Activated T-cell treated with anti-CD3 and anti-CD28 coated beads, Interleukin-2, amount 50 U/mL, for 72 hours (primary cell): ENCODE results near the gene SETBP1. TPM values are rescaled to one million over a fixed set of nuclear protein-coding genes. Genes with fewer than 3 reads are reported as not detected.

ENCODE experiments used
- ATAC-seq, 2 donors: fragments of 150-1000 bp; cut with Tn5 transposase; replicated peaks in 1 of 2; 2 replicates each; pipeline ENCODE4 v1.10.0; 2021; ENCODE audit warnings: moderate library complexity in 2 of 2, mild to moderate bottlenecking in 1 of 2
- DNase-seq, 2 donors: peaks; one replicate each; pipeline ENCODE4 v3.0.0; 2021 to 2022; ENCODE audit warnings: mixed read lengths in 1 of 2
- H3K27ac Mint-ChIP-seq: one replicate; pipeline ENCODE4 v1.8.0; 2022; ENCODE audit warnings: mild to moderate bottlenecking, moderate library complexity, mixed read lengths
- H3K27me3 Mint-ChIP-seq: one replicate; pipeline ENCODE4 v1.8.0; 2022; ENCODE audit warnings: low read depth, mixed read lengths
- H3K36me3 Mint-ChIP-seq, 2 donors: one replicate each; pipeline ENCODE4 v1.8.0; 2022; ENCODE audit warnings: mixed read lengths in 2 of 2, mild to moderate bottlenecking in 1 of 2; ENCODE audit not compliant: insufficient read depth in 2 of 2
- H3K4me1 Mint-ChIP-seq: one replicate; pipeline ENCODE4 v1.8.0; 2022; ENCODE audit warnings: low read depth, mixed read lengths
- H3K4me3 Mint-ChIP-seq, 2 donors: one replicate each; pipeline ENCODE4 v1.8.0; 2022; ENCODE audit warnings: mild to moderate bottlenecking in 2 of 2, mixed read lengths in 2 of 2, moderate library complexity in 2 of 2
- H3K9me3 Mint-ChIP-seq, 2 donors: one replicate each; pipeline ENCODE4 v1.8.0; 2022; ENCODE audit warnings: mixed read lengths in 2 of 2
- total RNA-seq, 2 donors: library from RNA; stranded (reverse); gene quantifications; one replicate each; pipeline ENCODE4 v1.2.3, GENCODE V29; 2022

The SETBP1 gene
- total RNA-seq, 2 donors from 2014 or later = 3.8 to 13.8 TPM

DNA sequence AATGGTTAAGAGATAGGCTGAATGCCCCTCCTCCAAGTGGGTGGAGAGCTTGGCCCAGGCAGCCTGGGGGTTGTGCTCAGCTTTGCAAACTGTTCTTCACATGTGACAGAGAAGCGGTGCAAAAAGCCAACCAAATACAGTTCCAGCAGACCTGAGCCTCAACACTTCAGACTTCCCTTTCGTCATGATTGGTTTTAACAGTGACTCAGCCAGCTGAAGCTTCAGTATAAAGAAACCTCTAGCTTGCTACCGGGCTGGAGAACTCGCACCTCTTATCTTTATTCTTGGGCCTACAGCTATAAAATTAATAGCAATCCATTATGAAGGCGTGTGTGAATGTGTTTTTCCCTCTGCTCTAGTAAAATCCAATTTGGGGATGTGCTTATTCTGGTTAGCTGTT, 20.0 kb downstream of the SETBP1 start:
- Mint-ChIP-seq H3K36me3 (peaks cover 0 to 4% of the 10 kb centered on the region in 2 donors), H3K4me1 (peaks cover 32% of the 10 kb centered on the region), H3K27ac (peak overlapping the region; percentile 29), H3K27me3 (peaks cover 18% of the 10 kb centered on the region), H3K4me3 (peak overlapping the region in 1 of 2 donors; percentile 9), H3K9me3 (no peaks in the 10 kb centered on the region)
- DNase-seq (no peak), ATAC-seq (peak; percentile 51 to 68)

DNA sequence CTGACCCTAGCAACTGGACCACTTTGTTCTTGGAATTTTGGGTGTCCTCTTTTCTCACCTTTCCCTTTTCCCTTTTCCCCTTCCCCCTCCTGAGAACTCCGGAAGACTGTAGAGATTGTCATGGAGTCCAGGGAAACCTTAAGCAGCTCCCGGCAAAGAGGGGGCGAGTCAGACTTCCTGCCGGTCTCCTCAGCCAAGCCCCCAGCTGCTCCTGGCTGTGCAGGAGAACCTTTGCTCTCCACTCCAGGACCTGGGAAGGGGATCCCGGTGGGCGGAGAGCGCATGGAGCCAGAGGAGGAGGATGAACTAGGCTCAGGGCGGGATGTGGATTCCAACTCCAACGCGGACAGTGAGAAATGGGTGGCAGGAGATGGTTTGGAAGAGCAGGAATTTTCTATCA, 20.5 kb downstream of the SETBP1 start:
- no peak overlapping the region for H3K27ac Mint-ChIP-seq
- ATAC-seq = no peak
- H3K36me3 Mint-ChIP-seq = peaks cover 0 to 4% of the 10 kb centered on the region in 2 donors
- H3K4me1 Mint-ChIP-seq = peaks cover 32% of the 10 kb centered on the region
- H3K27me3 Mint-ChIP-seq = peaks cover 18% of the 10 kb centered on the region
- peak overlapping the region in 1 of 2 donors; percentile 0 for H3K4me3 Mint-ChIP-seq
- no peak for DNase-seq
- no peaks in the 10 kb centered on the region for H3K9me3 Mint-ChIP-seq

DNA sequence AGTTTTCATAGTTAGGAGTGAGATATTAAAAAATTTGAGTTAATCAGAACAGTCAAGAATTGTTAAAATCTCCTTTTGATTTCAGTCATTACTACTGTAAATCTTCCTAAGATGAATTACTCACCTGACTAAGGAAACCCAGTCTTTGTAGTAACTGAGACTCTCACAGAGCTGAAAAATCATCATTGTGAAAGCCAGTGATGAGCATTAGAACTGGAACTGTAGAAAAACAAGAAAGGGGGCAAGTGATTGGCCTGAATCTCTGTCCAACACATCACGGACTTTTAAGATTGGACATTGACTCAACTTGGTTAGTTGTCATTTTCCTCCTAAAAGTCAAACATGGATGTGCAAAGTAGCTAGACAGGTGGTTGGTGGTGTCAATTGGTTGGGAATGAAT, 21.9 kb downstream of the SETBP1 start:
- peaks cover 32% of the 10 kb centered on the region for H3K4me1 Mint-ChIP-seq
- peak overlapping the region; percentile 50 for H3K27ac Mint-ChIP-seq
- DNase-seq (no peak), ATAC-seq (peak; percentile 65 to 82)
- H3K4me3 Mint-ChIP-seq = peak overlapping the region in 1 of 2 donors; percentile 29
- H3K36me3 Mint-ChIP-seq = peaks cover 0 to 4% of the 10 kb centered on the region in 2 donors
- no peaks in the 10 kb centered on the region for H3K9me3 Mint-ChIP-seq
- H3K27me3 Mint-ChIP-seq = peaks cover 27% of the 10 kb centered on the region

DNA sequence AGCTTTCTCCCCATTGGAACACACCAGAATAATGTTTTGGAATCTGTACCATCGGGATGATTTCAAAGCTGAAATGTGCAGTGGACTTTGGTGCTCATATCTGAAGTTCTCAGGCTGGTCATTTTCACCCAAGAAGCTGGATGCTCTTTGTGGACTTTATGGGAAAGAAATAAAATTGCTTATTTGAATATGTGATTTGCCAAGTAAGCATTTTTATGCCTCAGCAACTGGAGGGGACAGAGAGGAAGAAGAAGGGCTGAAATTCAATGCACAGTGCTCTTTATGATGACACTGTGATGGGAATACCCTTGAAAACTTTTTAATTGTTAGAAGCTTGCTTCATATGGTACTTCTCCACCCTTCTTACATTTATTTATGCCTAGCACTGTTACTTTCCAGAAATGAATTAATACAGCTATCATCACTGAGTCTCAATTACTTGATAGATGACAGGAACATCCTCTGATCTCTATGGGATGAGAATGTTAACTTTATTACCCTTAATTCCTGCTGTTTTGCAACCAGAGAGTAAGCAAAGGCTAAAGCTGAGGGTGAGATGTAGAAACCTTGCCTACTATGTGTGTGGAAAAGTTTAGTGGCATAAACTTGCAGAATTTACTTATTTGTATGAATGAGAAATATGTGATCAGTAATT, 23.6 kb downstream of the SETBP1 start:
- Mint-ChIP-seq H3K27me3 (peaks cover 37% of the 10 kb centered on the region), H3K36me3 (peaks cover 0 to 4% of the 10 kb centered on the region in 2 donors), H3K4me1 (peaks cover 28% of the 10 kb centered on the region), H3K9me3 (no peaks in the 10 kb centered on the region), H3K27ac (no peak overlapping the region), H3K4me3 (peak overlapping the region in 1 of 2 donors; percentile 15)
- ATAC-seq (no peak), DNase-seq (no peak)

DNA sequence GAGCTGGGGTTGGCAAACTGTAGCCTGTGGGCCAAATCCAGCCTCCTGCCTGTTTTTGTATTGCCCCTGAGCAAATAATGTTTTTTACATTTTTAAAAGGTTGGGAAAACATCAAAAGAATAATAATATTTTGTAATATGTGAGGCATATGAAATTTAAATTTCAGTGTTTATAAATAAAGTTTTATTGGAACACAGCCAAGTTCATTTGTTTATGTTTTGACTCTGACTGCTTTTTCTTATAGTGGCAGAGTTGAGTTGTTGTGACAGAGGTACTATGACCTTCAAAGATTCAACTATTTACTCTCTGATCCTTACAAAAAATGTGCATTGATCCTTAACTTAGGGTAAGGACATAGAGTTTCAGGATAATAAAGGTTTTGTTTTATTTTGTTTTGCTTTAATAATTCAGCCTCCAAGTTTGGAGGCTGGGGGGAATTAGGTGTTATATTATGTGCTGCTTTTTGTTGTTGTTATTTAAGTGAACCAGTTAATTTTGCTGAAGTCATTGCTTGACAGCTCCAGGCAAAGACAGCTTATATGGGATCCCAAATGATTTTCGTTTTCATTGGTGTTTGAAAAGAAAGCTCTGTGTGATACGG, 24.5 kb downstream of the SETBP1 start:
- DNase-seq (no peak), ATAC-seq (no peak)
- H3K4me3 Mint-ChIP-seq = no peak overlapping the region
- H3K4me1 Mint-ChIP-seq = peaks cover 37% of the 10 kb centered on the region
- H3K36me3 Mint-ChIP-seq = peaks cover 0 to 4% of the 10 kb centered on the region in 2 donors
- H3K9me3 Mint-ChIP-seq = no peaks in the 10 kb centered on the region
- H3K27ac Mint-ChIP-seq = no peak overlapping the region
- H3K27me3 Mint-ChIP-seq = peaks cover 40% of the 10 kb centered on the region

DNA sequence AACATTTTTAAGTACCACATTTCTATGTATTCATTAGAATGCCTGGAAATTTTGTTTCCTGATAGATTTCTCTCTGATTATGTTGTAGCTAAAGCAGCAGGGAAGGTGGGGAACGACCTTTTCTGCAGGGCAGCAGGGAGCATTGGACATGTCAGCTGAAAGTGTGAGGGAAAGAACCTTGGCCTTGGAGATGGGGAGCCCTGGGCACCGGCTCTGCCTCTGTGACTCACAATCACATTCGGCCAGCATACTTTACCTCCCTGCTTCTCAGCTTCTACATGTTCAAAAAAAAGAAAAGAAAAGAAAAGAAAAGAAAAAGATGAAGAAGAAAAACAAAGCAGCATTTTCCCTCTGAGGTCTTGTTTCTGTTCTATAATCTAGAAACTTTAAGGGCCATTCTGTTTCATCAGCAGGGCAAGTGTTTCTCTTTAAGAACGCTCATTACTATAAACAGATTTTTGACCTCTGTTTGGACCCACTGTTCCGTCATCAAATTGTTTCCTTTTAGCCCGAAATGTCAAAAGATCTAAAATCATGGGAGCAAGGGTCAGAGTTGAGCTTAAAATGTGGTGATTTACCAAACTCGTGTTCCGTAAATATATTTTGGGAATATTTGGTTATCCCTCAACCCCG, 27.9 kb downstream of the SETBP1 start:
- no peak for DNase-seq
- ATAC-seq = no peak
- no peak overlapping the region for H3K27ac Mint-ChIP-seq
- no peaks in the 10 kb centered on the region for H3K36me3 Mint-ChIP-seq
- no peak overlapping the region for H3K4me3 Mint-ChIP-seq
- peaks cover 26% of the 10 kb centered on the region for H3K4me1 Mint-ChIP-seq
- no peaks in the 10 kb centered on the region for H3K9me3 Mint-ChIP-seq
- H3K27me3 Mint-ChIP-seq = peaks cover 40% of the 10 kb centered on the region

DNA sequence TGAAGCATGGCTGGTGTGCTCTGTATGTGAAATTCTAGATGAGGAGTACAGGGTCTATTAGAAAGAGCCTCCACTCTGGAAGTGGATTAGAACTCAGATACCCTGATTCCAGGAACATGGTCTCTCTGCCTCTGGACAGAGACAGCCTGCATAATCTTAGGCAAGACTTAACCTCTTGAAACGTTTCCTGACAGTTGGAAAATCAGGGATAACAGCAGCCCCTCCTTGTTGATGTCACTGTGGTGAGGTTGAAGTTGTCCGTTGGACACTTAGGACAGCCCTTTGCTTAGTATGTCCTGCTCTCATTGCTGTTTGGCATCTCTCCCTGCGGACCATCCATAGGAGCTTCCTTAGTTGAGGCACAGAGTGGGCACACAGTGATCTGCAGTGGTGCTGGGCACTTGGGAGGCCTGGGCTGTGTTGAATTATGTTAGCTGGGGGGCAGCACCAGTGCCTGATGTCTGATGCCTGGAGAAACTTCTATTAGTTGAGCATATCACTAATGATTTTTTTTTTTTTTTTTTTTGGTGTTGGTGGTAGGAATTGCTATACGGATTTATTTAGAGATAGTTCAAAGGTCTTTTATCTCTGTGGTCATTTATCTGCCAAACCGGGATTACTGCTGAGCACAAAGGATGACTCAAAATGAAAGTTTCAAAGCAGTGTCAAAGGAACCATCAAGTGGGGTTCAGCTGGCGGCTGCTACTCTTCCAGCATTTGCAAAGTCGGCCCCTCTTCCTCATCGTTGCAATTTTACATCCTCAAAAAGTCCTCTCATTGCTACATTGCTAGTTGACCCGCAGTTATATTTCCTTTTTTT, 28.8 kb downstream of the SETBP1 start:
- Mint-ChIP-seq H3K27me3 (peaks cover 36% of the 10 kb centered on the region), H3K36me3 (peaks cover 2% of the 10 kb centered on the region in 2 donors), H3K4me1 (peaks cover 29% of the 10 kb centered on the region), H3K9me3 (peaks cover 0 to 2% of the 10 kb centered on the region in 2 donors), H3K4me3 (peak overlapping the region in 1 of 2 donors; percentile 36), H3K27ac (peak overlapping the region; percentile 30)
- ATAC-seq = peak in 1 of 2 donors; percentile 45
- DNase-seq = no peak

DNA sequence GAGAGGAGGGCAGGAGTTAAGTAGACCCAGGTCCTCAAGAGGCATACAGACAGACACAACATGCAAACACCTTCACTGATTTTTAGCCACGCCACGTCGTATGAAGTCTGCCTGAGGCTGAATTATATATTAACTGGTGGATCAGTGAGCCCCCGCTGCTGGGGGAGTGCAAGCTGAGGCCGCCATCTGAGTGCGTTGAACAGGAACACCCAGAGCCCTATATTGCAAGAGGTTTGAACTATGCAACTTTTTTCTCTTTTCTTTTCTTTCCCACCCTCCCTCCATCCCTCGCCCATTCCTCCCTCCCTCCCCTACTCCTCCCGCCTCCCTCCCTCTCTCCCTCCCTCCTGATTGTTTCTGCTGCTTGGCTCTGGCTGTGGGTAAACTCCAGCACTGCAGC, 30.2 kb downstream of the SETBP1 start:
- DNase-seq (no peak), ATAC-seq (no peak)
- H3K27me3 Mint-ChIP-seq = peaks cover 37% of the 10 kb centered on the region
- peaks cover 30% of the 10 kb centered on the region for H3K4me1 Mint-ChIP-seq
- H3K4me3 Mint-ChIP-seq = no peak overlapping the region
- peaks cover 2% of the 10 kb centered on the region in 2 donors for H3K36me3 Mint-ChIP-seq
- H3K9me3 Mint-ChIP-seq = peaks cover 0 to 2% of the 10 kb centered on the region in 2 donors
- H3K27ac Mint-ChIP-seq = no peak overlapping the region

DNA sequence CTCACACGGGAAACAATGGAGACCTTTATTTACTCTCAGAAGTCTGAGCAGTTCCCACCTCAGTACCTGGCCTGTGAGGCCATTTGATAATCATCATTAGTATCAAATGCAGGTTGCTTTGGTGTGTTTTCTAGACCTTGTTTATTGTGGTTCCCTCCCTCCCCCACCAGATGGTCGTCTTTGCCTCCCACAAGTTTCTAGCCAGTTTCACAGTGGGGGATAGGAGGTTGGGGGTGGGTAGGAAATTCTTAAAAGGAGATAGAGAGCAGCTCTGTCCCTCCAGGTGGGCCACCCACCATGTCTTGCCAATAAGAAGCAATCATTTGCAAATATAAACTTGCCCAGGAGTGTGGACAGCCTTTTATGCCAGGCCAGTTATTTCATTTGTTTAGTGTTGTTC, 31.3 kb downstream of the SETBP1 start:
- H3K4me1 Mint-ChIP-seq = peaks cover 38% of the 10 kb centered on the region
- H3K4me3 Mint-ChIP-seq = no peak overlapping the region
- ATAC-seq (no peak), DNase-seq (no peak)
- peaks cover 33% of the 10 kb centered on the region for H3K27me3 Mint-ChIP-seq
- H3K9me3 Mint-ChIP-seq = peaks cover 0 to 2% of the 10 kb centered on the region in 2 donors
- no peak overlapping the region for H3K27ac Mint-ChIP-seq
- peaks cover 2% of the 10 kb centered on the region in 2 donors for H3K36me3 Mint-ChIP-seq

DNA sequence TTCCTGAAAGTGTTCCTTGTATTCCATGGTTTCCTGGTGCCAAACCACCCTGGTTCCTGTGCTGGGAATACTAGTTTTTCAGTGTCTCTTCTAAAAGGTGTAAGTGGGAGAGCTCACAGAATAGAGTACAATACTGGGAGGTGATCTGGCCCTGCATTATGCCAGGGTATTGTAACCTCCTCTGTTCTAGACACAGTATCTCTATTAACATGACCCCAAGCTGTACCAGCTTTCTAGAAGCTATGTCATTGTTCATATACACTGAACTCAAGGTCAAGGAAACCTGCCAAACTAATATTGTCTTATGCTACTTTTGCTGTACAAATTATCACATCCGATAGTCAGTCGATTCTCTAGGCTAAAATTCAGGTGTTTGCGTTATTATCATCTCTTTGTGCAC, 32.7 kb downstream of the SETBP1 start:
- H3K4me1 Mint-ChIP-seq = peaks cover 43% of the 10 kb centered on the region
- peaks cover 2% of the 10 kb centered on the region in 2 donors for H3K36me3 Mint-ChIP-seq
- H3K27ac Mint-ChIP-seq = no peak overlapping the region
- H3K4me3 Mint-ChIP-seq = no peak overlapping the region
- DNase-seq (no peak), ATAC-seq (no peak)
- H3K9me3 Mint-ChIP-seq = peaks cover 0 to 2% of the 10 kb centered on the region in 2 donors
- peaks cover 20% of the 10 kb centered on the region for H3K27me3 Mint-ChIP-seq

DNA sequence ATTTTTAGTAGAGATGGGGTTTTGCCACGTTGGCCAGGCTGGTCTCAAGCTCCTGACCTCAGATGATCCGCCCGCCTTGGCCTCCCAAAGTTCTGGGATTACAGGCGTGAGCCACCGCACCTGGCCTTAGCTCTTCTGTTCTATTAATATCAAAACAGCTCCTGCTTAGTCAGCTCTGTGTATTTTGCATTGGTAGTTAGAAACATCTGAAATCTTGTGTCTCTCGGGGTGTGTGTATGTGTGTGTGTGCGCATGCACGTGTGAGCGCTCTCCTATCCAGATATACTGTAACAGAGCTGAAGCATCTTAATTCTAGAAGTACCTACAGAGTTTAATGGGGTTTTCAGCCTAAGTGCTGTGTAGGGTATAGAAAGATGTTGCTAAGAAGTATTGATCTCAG, 33.7 kb downstream of the SETBP1 start:
- peaks cover 38% of the 10 kb centered on the region for H3K4me1 Mint-ChIP-seq
- H3K4me3 Mint-ChIP-seq = no peak overlapping the region
- H3K36me3 Mint-ChIP-seq = peaks cover 2% of the 10 kb centered on the region in 2 donors
- DNase-seq = no peak
- no peak for ATAC-seq
- H3K9me3 Mint-ChIP-seq = peaks cover 0 to 2% of the 10 kb centered on the region in 2 donors
- peaks cover 18% of the 10 kb centered on the region for H3K27me3 Mint-ChIP-seq
- no peak overlapping the region for H3K27ac Mint-ChIP-seq

DNA sequence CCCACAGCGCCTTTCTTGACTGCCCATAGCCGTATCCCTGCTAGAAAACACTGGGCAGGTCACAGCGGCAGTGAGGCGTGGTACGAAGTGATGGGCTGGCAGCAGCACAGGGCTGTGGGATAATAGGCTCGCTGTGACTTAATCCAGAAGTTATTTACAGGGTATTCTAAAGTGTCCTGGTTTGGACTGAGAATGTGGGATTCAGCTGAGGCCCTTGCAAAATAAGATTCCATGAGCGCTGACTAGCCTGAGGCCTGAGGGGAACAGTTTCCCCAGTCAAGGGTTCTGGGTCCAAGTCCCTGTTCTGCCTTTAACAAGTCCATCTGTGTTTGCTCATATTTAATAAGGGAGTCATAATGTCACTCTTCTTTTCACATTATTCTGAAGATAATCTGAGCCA, 34.6 kb downstream of the SETBP1 start:
- H3K27ac Mint-ChIP-seq = no peak overlapping the region
- peaks cover 0 to 2% of the 10 kb centered on the region in 2 donors for H3K9me3 Mint-ChIP-seq
- no peak for ATAC-seq
- H3K36me3 Mint-ChIP-seq = peaks cover 2% of the 10 kb centered on the region in 2 donors
- peaks cover 29% of the 10 kb centered on the region for H3K4me1 Mint-ChIP-seq
- DNase-seq = no peak
- no peak overlapping the region for H3K4me3 Mint-ChIP-seq
- peaks cover 23% of the 10 kb centered on the region for H3K27me3 Mint-ChIP-seq

DNA sequence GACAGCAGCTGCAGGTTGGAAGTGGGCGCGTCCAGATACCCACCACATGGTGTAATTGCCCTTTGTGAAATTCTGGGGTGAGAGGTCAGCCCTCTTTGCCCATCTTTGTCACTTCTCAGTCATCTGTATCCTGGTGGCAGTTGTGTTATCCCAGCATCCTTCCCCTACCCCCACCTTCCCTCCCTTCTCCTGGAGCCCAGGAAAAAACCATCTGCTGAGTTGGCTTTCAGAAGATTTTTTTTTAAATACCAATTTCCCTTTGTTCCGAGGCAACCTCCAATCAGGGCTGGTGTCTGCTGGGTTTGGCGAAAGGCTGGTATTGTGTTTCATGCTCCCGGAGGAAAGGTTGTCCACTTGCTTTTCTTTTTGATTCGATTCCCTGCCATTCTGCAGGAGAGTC, 35.2 kb downstream of the SETBP1 start:
- H3K27ac Mint-ChIP-seq = no peak overlapping the region
- H3K36me3 Mint-ChIP-seq = peaks cover 2% of the 10 kb centered on the region in 2 donors
- no peak overlapping the region for H3K4me3 Mint-ChIP-seq
- H3K27me3 Mint-ChIP-seq = peaks cover 27% of the 10 kb centered on the region
- peaks cover 0 to 2% of the 10 kb centered on the region in 2 donors for H3K9me3 Mint-ChIP-seq
- ATAC-seq (no peak), DNase-seq (no peak)
- H3K4me1 Mint-ChIP-seq = peaks cover 29% of the 10 kb centered on the region
